ENCODE results near the gene TP53. TPM values are rescaled to one million over a fixed set of nuclear protein-coding genes. Genes with fewer than 3 reads are reported as not detected.

TP53 gene
- polyA plus RNA-seq, 1 donor (not counting 4 experiments of a cell fraction or from before 2014, with no cell fraction given), result 22.0 TPM

- TF ChIP-seq EZH2 (IDR thresholded peaks at IDR 0.05; ENCODE audit: low read length), result no peak
- TF ChIP-seq CTCF (optimal IDR thresholded peaks at IDR 0.05 in 1 of 3, IDR thresholded peaks at IDR 0.05 in 1 of 3, conservative IDR thresholded peaks at IDR 0.05 in 1 of 3; ENCODE audit: extremely low read depth in 1 of 3, insufficient read depth in 2 of 3, low read length in 3 of 3), result no peak
- dilution Hi-C loops (cut with MboI; ENCODE audit: extremely low pct_ligation_motif_present, low sequenced_read_pairs), result no loop called here
- Histone ChIP-seq H3K9me3 (ENCODE audit: control insufficient read depth, low read depth, low read length) (no peaks in the 10 kb centered on the region), H3K36me3 (ENCODE audit: control insufficient read depth in 2 of 2, extremely low read depth in 1 of 2, insufficient read depth in 2 of 2, low read length in 2 of 2) (peaks cover 0 to under 1% of the 10 kb centered on the region in 2 experiments), H3K4me2 (ENCODE audit: control insufficient read depth, extremely low read depth, insufficient read depth, low read depth, low read length) (no peak overlapping the region), H3K27me3 (ENCODE audit: control insufficient read depth, extremely low read depth, insufficient read depth, low read length) (peaks cover 26% of the 10 kb centered on the region), H3K9ac (ENCODE audit: control insufficient read depth, extremely low read depth, insufficient read depth, low read length) (no peak overlapping the region), H3K27ac (ENCODE audit: control insufficient read depth, insufficient read depth, low read length) (no peak overlapping the region), H3K4me1 (ENCODE audit: control insufficient read depth, extremely low read depth, insufficient read depth, low read length) (peaks cover 24% of the 10 kb centered on the region), H4K20me1 (ENCODE audit: control insufficient read depth, extremely low read depth, insufficient read depth, low read length) (no peaks in the 10 kb centered on the region), H3K4me3 (ENCODE audit: control insufficient read depth in 2 of 3, extremely low read depth in 1 of 3, insufficient read depth in 2 of 3, low read depth in 1 of 3, low read length in 3 of 3) (no peak overlapping the region), H3K79me2 (ENCODE audit: control insufficient read depth, insufficient read depth, low read length) (no peaks in the 10 kb centered on the region), H3K9me1 (ENCODE audit: control insufficient read depth, extremely low read depth, insufficient read depth, low read length) (no peaks in the 10 kb centered on the region), H2AFZ (ENCODE audit: control insufficient read depth, low read length) (no peak overlapping the region)
- DNase-seq (ENCODE audit: low read depth, low spot score), result no peak
- FAIRE-seq, result no peak
Observed at GRCh38 chr17:7707858-7708750, 20.8 kb upstream of the TP53 start.

GRCh38 chr17:7707446-7707845 lies 20.2 kb upstream of the TP53 start:
- Histone ChIP-seq H3K9ac (ENCODE audit: control insufficient read depth, extremely low read depth, insufficient read depth, low read length) (no peak overlapping the region), H3K4me1 (ENCODE audit: control insufficient read depth, extremely low read depth, insufficient read depth, low read length) (peaks cover 24% of the 10 kb centered on the region), H3K9me1 (ENCODE audit: control insufficient read depth, extremely low read depth, insufficient read depth, low read length) (no peaks in the 10 kb centered on the region), H3K9me3 (ENCODE audit: control insufficient read depth, low read depth, low read length) (no peaks in the 10 kb centered on the region), H3K79me2 (ENCODE audit: control insufficient read depth, insufficient read depth, low read length) (no peaks in the 10 kb centered on the region), H2AFZ (ENCODE audit: control insufficient read depth, low read length) (no peak overlapping the region), H3K4me3 (ENCODE audit: control insufficient read depth in 2 of 3, extremely low read depth in 1 of 3, insufficient read depth in 2 of 3, low read depth in 1 of 3, low read length in 3 of 3) (no peak overlapping the region), H3K27ac (ENCODE audit: control insufficient read depth, insufficient read depth, low read length) (no peak overlapping the region), H4K20me1 (ENCODE audit: control insufficient read depth, extremely low read depth, insufficient read depth, low read length) (no peaks in the 10 kb centered on the region), H3K36me3 (ENCODE audit: control insufficient read depth in 2 of 2, extremely low read depth in 1 of 2, insufficient read depth in 2 of 2, low read length in 2 of 2) (peaks cover 2 to 7% of the 10 kb centered on the region in 2 experiments), H3K27me3 (ENCODE audit: control insufficient read depth, extremely low read depth, insufficient read depth, low read length) (peaks cover 26% of the 10 kb centered on the region), H3K4me2 (ENCODE audit: control insufficient read depth, extremely low read depth, insufficient read depth, low read depth, low read length) (no peak overlapping the region)
- DNase-seq (ENCODE audit: low read depth, low spot score) (no peak), FAIRE-seq (no peak)
- dilution Hi-C loops (cut with MboI; ENCODE audit: extremely low pct_ligation_motif_present, low sequenced_read_pairs), result no loop called here
- no peak for TF ChIP-seq EZH2 (IDR thresholded peaks at IDR 0.05; ENCODE audit: low read length)
- TF ChIP-seq CTCF (optimal IDR thresholded peaks at IDR 0.05 in 1 of 3, IDR thresholded peaks at IDR 0.05 in 1 of 3, conservative IDR thresholded peaks at IDR 0.05 in 1 of 3; ENCODE audit: extremely low read depth in 1 of 3, insufficient read depth in 2 of 3, low read length in 3 of 3), result no peak
